Suppressor macrophage treated with lipopolysaccharide for 4 hours (primary cell): ENCODE measurements around the gene ALKBH5.

Source experiments
- DNase-seq: peaks from one replicate; pipeline ENCODE4 v3.0.0-alpha.2; 2020

Gene ALKBH5

DNA sequence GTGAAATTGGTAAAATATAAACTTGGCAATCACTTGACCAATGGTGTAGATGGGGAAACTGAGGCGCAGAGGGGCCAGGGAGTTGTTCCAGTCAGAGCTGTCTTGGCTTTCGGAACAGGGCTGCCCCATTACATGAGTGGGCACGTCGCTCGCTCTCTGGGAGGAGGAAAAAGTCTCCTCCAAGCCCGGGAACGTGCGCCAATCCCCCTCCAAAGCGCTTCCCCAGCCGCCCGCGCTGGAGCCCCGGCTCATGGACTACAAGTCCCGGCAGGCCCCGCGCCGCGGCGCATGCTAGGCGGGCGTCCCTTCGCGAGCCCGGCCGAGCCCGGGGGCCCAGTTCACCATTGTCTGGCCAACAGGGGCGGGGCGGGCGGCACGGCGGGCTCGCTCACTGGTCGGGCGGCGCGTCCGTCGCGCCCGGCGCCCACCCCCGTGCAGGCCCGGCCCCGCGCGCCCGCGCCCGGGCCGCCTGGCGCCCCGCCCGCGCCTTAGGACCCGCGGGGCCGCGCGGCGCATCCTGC, 41.6 kb downstream of the ALKBH5 start, which contains the start of gene LLGL1:
LLGL1 (plus strand) TSS at position 515 of the 521 bp plus-strand sequence. CDS start 48 bp downstream, outside the sequence.
- peak; percentile 99 for DNase-seq

DNA sequence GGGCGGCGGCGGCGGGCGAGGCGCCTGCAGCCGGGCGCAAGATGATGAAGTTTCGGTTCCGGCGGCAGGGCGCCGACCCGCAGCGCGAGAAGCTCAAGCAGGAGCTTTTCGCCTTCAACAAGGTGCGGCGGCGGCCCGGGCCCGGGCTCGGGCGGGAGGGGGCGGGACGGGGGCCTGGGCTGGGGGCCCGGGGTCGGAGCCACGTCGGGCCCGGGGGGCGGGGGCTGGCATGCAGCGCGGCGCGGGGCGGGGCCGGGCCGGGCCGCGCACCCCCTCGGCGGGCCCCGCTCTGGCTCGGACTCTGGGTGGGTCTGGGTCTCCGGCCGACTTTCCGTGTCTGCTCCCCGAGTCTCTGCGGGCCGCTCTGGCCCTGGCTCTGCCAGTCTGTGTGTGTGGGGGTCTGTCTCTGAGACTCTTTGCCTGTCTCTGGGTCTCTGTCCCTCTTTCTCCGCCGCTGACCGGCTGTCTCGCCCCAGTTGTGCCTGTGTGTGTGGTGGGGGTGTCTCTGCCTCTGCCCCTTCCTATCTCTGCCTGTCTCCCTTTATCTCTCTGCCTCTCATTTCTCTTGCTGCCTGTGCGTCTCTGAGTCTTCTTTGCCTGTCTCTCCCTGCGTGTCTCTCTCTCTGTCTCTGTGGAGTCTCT, 42.1 kb downstream of the ALKBH5 start:
- DNase-seq: no peak

DNA sequence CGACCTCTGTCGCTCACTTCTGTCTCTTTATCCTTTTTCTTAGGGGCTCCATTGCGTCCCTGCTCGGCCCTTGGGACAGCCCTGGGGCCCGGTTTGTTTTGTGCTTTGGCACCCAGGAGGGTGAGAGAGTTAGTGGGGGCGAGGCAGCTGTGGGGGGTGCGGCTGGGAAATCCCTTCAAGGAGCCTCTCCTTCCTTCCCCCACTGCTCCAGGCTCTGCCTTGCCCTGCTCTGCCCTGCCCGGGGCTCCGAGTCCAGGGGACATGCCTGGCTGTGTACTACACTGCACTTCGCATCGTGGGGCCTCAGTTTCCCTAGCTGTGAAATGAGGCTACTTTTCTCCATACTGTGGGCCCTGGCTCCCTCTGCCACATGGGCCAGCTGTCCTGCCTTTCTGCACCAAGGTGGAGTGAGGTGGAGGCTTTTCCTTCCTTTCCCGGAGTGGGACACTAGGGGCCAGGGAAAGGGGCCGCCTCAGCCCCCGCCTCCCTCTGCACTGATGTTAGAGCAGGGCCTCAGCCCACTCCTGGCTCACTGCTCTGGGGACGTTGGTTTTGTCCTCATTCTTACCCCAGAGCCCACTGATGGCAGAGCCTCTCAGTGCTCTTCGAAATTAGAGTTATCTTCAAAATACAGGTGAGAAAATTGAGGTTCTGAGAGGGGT, 42.8 kb downstream of the ALKBH5 start:
- peak; percentile 21 for DNase-seq

DNA sequence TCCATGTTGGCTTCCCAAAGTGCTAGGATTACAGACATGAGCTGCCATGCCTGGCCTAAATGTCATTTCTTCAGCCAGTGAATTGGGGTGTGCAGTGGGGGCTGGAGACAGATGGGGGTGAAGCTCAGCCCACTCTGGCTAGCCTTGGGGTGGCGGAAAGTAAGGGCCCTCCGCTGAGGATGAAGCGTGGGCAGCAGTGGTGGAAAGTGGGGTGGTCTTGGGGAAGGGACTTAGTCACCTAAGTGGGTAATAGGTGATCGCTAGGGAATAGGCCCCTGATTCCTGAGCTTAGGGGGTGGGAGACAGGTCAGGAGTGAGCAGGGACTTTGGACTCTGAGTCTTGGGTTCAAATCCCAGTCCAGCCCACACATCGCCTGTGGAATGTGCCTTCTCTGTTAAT, 44.0 kb downstream of the ALKBH5 start:
- DNase-seq: no peak

DNA sequence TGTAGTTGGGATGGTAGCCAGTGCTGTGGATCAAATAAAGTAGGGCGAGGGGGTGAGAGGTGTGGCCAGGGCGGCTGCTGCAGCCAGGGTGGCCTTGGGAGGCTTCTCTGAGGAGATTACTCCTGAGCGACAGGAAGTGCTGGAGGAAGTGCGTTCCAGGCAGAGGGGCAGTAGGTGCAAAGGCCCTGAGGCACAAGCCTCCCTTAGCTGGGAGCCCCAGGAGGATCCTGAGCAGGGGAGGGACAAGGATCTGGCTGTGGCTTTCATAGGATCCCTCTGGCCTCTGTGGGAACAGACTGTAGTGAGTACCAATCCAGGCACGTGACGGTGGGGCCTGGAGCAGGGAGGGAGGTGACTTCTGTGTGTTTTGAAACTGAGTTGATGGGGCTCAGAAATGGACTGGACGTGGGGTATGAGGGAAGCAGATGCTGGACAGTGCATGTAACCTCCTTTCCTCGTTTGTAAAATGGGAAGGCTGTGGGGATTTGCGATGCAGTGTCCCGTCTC, 44.6 kb downstream of the ALKBH5 start:
- DNase-seq: no peak

DNA sequence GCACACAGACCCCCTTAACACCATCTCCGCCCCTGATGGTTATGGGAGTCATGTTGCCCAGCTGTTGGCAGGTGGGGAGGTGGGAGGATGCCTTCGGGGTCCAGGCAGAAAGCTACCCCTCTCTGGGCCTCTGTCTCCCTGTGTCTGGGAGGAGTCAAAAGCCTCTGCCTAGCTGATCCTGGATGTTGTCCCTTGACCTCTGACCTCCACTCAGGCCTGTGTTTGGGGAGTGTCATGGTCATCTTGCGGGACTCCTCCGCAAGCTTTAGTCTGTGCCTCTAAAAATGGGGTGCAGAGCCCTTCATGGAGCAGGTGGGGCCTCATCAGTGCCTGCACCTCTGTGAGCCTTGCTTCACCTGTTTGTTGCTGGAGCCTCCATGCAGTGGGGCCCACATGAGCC, 45.6 kb downstream of the ALKBH5 start:
- DNase-seq: no peak

DNA sequence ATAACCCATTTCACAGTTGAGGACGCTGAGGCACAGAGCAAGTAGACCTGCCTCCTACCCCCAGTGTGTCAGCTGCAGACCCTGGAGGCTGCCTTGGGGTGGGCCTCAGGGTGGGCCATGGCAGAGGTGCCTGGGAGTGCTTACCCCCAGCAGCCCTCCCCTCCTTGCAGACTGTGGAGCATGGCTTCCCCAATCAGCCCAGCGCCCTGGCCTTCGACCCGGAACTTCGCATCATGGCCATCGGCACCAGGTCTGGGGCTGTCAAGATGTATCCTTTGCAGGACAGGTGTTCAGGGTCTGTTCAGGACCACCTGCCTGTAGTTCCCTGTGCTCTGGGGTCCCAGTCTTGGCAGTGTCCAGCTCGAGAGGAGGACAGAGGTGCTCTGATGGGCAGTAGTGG, 46.1 kb downstream of the ALKBH5 start:
- DNase-seq: no peak

DNA sequence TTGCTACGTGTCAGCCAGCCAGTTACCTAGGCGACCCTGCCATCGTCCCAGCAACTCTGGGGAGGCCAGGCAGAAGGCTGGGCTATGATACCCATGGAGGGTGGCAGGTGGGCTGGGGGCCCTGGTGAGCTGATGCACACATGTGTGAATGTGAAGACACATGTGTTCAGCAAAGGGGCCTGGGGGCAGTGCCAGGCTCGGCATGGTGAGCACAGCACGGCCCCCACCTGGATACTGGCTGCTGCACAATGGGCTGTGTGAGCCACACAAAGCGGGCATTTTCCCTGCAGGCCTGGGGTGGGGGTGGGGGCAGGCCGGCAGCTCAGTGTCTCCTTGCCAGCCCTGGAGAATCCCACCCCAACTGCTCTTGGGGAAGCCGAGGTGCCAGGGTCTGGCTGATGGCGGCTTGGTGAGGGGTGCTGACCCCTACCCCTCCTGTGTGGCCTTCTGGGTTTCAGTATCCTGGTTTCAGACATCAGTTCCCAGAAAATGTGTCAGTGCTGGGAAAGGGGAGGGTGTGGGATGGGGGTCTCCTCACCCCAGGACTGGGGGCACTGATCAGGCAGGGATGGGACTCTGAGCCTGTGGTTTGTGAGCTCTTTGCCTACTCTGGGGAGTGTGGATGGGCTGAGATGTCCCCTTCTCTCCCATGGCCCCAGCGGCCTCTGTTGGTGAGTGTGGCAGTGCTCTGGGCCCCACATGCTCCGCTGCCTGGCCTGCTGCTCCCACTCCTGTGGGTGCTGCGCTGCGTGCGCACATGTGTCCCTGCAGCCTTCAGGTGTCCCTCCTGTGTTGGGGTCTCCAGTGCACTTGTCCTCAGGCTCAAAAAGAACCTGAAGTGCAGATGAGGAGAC, 46.9 kb downstream of the ALKBH5 start:
- no peak for DNase-seq

DNA sequence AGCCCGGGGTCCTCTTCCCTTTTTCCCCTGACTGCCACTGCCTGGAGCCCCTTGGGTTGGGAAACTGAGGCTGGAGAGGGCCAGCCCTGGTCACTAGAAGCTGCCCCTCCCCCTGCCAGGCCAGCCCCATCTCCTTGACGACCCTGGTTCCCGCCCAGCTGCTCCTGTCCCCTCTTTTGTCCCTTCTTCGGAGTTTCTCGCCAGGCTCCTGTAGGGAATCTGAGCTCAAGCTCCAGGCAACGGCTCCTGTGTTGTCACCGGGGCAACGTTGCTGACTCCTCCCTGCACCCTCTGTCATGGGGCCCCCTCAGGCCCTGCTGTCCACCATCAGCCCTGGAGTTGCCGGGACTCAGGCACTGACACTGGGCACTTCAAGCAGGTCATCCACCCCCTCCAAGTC, 47.5 kb downstream of the ALKBH5 start:
- DNase-seq: no peak

DNA sequence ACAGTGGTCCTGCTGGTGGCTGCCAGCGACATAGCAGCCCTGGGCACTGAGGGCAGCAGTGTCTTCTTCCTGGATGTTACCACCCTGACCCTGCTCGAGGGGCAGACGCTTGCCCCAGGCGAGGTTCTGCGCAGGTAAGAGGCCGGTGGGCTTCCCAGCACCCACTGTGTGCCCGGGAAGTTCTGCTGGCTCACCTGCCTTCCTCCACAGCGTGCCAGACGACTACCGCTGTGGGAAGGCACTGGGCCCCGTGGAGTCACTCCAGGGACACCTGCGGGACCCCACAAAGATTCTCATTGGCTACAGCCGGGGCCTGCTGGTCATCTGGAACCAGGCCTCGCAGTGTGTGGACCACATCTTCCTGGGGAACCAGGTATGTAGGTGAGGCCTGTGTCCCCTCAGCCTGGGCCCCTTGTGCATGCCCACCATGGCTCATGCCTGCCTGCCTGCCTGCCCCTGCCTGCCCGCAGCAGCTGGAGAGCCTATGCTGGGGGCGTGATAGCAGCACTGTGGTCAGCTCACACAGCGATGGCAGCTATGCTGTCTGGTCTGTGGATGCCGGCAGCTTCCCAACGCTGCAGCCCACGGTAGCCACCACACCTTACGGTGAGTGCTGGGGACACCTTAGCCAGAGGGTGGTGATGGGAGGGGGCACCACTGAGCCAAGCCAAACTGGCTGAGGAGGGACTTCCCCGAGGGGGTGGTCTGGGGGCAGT, 50.3 kb downstream of the ALKBH5 start:
- DNase-seq: no peak

DNA sequence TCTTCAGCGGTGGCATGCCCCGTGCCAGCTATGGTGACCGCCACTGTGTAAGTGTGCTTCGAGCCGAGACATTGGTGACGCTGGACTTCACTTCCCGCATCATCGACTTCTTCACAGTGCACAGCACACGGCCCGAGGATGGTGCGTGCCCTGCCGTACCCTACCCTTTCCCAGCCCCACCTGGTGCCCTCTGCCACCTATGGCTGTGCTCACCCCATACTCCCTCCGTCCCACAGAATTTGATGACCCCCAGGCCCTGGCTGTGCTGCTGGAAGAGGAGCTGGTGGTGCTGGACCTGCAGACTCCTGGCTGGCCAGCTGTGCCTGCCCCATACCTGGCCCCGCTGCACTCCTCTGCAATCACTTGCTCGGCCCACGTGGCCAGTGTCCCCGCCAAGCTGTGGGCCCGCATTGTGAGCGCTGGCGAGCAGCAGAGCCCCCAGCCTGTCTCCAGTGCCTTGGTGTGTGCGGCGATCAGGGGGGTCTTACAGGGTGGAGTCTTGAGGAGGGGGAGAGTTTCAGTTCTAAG, 51.3 kb downstream of the ALKBH5 start:
- no peak for DNase-seq

DNA sequence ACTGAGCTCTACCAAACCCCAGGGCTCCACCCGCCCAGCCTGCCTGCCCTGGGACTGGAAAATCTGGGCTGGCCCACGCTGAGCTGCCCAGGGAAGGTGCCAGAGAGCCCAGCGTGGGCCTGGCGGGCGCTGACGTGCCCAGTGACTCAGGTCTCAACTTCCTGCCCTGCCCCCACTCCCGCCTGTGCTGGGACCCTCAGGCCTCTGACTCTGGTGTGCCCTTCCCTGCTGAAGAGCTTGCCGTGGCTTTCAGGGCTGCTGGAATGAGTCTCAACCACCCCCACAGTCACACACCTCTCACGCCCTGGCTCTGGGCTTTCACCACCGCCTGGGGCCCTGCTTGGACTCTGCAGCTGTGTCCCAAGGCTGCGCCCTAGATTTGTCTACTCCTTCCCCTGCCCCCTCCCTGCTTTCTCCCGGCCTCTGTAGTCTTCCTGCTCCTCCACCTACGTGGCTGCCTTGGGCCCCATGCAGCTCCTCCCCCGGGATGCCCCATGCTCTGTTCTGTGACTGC, 52.2 kb downstream of the ALKBH5 start:
- no peak for DNase-seq

DNA sequence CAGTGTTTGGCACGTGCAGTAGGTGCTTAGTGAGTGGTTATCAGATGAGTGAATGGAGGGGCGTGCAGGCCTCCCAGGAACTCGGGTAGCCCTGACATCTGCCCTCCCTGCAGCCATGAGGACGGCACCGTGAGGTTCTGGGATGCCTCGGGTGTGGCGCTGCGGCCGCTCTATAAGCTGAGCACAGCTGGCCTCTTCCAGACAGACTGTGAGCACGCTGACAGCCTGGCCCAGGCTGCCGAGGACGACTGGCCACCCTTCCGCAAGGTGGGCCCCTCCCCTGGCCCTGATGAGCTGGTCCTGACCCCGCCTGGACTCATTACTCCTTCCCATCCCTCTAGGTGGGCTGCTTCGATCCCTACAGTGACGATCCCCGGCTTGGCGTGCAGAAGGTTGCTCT, 52.9 kb downstream of the ALKBH5 start:
- no peak for DNase-seq

DNA sequence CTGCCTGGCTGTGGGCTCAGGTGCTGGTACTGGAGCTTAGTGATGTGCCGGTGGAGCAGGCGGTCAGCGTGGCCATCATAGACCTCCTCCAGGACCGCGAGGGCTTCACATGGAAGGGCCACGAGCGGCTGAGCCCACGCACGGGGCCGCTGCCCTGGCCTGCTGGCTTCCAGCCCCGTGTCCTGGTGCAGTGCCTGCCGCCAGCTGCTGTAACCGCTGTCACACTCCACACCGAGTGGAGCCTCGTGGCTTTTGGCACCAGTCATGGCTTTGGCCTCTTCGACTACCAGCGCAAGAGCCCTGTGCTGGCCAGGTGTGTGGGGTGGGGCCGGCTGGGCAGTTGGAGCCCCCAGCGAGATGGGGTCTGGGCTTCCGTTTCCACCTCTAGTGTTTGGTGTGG, 53.8 kb downstream of the ALKBH5 start:
- DNase-seq: no peak

DNA sequence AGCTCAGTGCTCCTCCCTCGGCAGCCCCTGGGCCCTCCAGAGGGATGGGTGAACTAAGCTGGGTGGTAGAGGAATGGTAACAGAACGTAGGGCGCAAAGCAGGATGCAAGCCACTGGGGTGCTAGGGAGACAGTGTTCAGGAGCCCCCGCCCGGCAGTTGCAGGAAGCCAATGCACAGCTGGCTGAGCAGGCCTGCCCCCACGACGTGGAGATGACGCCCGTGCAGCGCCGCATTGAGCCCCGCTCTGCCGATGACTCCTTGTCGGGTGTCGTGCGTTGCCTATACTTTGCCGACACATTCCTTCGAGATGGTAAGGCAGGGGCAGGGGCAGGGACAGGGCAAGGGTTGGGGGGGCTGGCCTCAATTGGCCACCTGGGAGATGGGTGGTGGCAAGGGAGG, 54.7 kb downstream of the ALKBH5 start:
- DNase-seq: no peak

DNA sequence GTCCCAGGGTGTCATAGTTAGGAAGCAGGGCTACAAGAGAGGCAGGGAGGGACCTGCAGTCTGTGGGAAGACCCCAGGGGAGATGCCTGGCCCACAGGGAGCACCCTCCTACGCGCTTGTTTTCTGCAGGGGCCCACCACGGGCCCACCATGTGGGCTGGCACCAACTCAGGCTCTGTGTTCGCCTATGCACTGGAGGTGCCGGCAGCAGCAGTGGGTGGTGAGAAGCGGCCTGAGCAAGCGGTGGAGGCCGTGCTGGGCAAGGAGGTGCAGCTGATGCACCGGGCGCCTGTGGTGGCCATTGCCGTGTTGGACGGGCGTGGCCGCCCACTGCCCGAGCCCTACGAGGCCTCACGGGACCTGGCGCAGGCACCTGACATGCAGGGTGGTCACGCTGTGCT, 56.8 kb downstream of the ALKBH5 start:
- no peak for DNase-seq

DNA sequence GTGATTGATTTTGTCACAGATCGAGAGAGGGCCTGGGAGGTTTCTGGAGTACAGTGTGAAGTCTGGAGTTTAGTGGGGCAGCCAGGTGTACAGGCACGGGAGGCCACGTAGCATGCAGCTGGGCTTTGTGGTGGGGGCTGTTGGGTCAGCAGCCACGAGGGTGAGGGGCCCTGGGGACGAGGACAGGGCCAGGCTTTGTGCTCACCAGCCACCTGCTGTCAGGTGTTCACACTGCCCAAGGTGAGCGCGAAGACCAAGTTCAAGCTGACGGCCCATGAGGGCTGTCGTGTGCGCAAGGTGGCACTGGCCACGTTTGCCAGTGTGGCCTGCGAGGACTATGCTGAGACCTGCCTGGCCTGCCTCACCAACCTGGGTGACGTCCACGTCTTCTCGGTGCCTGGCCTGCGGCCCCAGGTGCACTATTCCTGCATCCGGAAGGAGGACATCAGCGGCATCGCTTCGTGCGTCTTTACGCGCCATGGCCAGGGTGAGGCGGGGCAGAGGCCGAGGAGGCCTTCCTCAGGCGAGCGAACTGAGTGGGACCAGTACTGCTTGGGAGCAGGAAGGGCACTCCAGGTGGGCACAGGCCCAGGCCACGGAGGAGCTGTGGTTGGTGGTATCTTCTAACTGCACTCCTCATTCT, 57.7 kb downstream of the ALKBH5 start:
- no peak for DNase-seq

DNA sequence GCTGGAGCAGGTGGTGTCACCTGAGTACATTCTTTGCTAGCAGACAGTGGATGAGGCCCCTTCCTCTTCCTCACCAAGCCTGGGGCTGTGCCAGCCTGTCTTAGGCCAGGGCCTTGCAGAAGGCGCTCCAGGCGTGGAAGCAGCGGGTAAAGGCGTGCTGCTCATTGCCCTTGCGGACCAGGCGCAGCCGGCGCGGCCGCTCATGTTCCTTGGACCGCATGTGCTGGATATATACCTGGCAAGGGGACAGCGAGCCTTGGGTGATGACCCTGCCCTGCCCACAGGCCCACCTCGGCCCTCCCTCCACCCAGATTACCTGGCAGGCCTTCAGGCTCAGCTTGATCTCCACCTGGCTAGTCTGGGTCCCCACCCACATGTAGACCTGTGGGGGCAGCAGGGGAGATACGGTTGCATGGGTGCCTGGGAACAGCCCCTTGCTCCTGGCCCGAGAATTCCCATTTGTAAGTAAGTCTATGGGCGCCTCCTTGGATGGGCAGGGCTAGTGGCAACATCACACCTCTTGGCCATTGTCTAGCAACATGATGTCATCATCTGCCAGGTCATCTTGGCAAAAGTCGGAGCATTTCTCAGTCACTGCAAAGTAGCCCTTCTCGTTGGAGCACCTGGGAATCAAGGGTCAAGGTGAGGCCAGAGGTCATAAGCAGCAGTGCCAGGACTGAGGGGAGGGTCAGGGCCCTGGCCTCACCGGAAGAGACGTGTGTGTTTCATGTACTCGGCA, 61.6 kb downstream of the ALKBH5 start:
- no peak for DNase-seq

DNA sequence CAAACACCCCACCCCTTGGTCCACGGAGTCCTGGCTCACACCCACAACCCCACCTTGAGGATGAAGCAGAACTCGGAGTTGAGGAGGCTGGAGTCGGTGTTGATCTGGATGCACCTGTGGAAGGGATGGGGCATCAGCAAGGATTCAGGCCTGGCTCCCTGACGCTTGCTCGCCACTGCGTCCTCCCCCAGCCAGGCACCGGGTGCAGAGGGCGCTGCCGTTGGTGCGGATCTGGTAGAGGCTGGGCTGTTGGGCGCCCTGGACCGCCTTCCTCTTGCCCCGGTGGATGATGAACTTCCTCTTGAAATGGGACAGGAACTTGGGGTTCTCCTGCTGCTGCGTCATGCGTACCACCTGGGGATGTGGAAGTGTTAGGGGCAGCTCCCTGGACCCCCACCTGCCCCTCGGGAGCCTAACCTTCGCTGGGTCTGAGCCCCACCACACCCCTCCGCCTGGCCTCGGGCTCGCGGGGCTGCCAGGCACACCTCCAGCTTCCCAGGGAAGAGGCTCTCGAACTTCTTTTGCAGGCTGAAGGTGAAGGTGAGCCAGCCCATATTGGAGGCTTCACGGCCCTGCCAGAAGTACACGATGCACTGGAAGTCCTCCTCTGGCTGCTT, 62.6 kb downstream of the ALKBH5 start:
- DNase-seq: no peak

DNA sequence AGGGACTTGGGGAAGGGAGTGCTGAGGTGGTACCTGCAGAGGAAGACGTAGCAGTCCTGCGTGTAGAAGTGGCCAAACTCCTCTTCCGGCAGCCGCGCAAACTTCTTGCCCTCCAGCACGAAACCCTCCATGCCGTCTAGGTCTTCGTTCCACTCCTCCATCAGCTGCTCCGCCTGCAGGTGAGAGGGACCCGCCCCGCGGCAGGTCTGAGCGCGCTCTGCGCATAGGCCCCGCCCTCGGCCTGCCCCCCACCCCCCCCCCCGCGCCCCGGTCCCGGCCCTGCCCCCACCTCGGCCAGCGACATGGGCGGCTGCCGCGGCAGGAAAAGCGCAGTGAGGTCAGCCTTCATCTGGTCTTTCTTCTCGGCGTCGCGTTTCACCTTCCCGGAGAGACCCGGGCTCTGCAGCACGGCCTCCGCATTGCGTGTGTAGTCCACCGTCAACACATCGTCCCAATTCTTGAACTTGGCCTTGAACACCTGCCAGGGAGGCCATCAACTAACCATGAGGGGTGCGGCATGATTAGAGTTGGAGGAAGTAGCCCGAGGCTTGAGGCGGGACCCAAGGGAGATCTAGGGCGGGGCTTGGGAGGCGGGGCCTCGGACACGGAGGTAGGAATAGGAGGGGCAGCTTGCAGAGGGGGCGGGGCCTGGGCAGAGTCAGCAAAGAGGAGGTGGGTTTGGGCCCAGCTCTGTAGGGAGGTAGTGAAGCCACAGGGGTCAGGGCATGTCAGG, 63.4 kb downstream of the ALKBH5 start:
- DNase-seq: peak; percentile 56
